ENCODE measurements around the gene BTG2. TPM values are rescaled to one million over a fixed set of nuclear protein-coding genes. Genes with fewer than 3 reads are reported as not detected.

BTG2 gene
- total RNA-seq, 1 experiment from 2014 or later, result 19.4 TPM

- TF ChIP-seq, protein P1, sequence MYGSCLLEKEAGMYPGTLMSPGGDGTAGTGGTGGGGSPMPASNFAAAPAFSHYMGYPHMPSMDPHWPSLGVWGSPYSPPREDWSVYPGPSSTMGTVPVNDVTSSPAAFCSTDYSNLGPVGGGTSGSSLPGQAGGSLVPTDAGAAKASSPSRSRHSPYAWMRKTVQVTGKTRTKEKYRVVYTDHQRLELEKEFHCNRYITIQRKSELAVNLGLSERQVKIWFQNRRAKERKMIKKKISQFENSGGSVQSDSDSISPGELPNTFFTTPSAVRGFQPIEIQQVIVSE (CRISPR knock-in tag; IDR thresholded peaks at IDR 0.05; ENCODE audit: borderline replicate concordance), result no peak
- TF ChIP-seq ELF4 (CRISPR knock-in tag; IDR thresholded peaks at IDR 0.05; ENCODE audit: low read depth) (no peak), ESRRA (CRISPR knock-in tag; IDR thresholded peaks at IDR 0.05; ENCODE audit: borderline replicate concordance) (no peak), NFYB (CRISPR knock-in tag; conservative IDR thresholded peaks at IDR 0.05; ENCODE audit: low read depth) (no peak), ZNF396 (CRISPR knock-in tag; IDR thresholded peaks at IDR 0.05; ENCODE audit: borderline replicate concordance) (no peak), FOXP1 (CRISPR knock-in tag; IDR thresholded peaks at IDR 0.05; ENCODE audit: borderline replicate concordance) (no peak), ZNF317 (CRISPR knock-in tag; IDR thresholded peaks at IDR 0.05; ENCODE audit: borderline replicate concordance, low read depth) (no peak)
Observed at GRCh38 chr1:203269654-203270020, 35.7 kb upstream of the BTG2 start (continued).

DNA sequence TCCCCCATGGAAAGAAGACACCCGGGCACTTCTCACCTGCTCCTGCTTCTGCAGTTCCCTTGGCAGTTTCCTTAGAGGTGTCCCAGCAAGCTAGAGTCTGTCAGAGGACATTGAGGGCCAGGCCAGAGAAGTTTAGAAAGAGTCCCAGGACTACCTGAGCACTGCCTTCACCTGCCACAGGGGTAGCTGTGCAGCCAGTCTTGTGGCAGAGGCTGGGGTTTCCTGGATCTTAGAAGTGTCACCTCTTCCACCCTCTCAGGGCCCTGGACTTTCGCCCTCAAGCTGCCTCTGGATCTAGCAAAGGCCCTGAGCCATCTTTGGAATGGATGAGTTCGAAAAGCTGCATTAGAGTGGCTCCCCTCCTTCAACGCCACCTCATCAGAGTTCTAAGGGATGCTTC is 34.9 kb upstream of the BTG2 start:
- ChIA-PET CTCF (interaction anchor here (0.6 to 11.3 kb wide), 20 partner anchors 9 to 356 kb away, joined by 3 to 369 read pairs (median 6); partner anchors contain the start of genes ATP2B4, BTG2 and MYOG), POLR2A (interaction anchor here (1.7 kb wide), 1 partner anchor 20 kb away, joined by 5 read pairs; no protein-coding TSS in a partner anchor)
- H3K36me3 Mint-ChIP-seq, result no peaks in the 10 kb centered on the region
- H3K9me3 Mint-ChIP-seq, result no peaks in the 10 kb centered on the region
- TF ChIP-seq, protein P2, sequence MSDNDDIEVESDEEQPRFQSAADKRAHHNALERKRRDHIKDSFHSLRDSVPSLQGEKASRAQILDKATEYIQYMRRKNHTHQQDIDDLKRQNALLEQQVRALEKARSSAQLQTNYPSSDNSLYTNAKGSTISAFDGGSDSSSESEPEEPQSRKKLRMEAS (CRISPR knock-in tag; IDR thresholded peaks at IDR 0.05), result no peak
- TF ChIP-seq NR1H2 (CRISPR knock-in tag; IDR thresholded peaks at IDR 0.05), result no peak
- TF ChIP-seq CBFB (CRISPR knock-in tag; IDR thresholded peaks at IDR 0.05; ENCODE audit: low read depth), result no peak
- no peak for TF ChIP-seq ATF2 (CRISPR knock-in tag; IDR thresholded peaks at IDR 0.05; ENCODE audit: borderline replicate concordance, low read depth)
- TF ChIP-seq ZNF532 (CRISPR knock-in tag; IDR thresholded peaks at IDR 0.05; ENCODE audit: borderline replicate concordance), result no peak
- TF ChIP-seq GABPB1 (CRISPR knock-in tag; IDR thresholded peaks at IDR 0.05), result no peak
- TF ChIP-seq, protein P3, sequence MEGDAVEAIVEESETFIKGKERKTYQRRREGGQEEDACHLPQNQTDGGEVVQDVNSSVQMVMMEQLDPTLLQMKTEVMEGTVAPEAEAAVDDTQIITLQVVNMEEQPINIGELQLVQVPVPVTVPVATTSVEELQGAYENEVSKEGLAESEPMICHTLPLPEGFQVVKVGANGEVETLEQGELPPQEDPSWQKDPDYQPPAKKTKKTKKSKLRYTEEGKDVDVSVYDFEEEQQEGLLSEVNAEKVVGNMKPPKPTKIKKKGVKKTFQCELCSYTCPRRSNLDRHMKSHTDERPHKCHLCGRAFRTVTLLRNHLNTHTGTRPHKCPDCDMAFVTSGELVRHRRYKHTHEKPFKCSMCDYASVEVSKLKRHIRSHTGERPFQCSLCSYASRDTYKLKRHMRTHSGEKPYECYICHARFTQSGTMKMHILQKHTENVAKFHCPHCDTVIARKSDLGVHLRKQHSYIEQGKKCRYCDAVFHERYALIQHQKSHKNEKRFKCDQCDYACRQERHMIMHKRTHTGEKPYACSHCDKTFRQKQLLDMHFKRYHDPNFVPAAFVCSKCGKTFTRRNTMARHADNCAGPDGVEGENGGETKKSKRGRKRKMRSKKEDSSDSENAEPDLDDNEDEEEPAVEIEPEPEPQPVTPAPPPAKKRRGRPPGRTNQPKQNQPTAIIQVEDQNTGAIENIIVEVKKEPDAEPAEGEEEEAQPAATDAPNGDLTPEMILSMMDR (IDR thresholded peaks at IDR 0.05), result no peak
- TF ChIP-seq FOXP1 (CRISPR knock-in tag; IDR thresholded peaks at IDR 0.05; ENCODE audit: borderline replicate concordance), result no peak
- no peak for TF ChIP-seq TEAD4 (CRISPR knock-in tag; IDR thresholded peaks at IDR 0.05)
- TF ChIP-seq, protein P1 (CRISPR knock-in tag; IDR thresholded peaks at IDR 0.05; ENCODE audit: borderline replicate concordance), result no peak
- no peak overlapping the region for H3K27ac Mint-ChIP-seq
- H3K4me3 Mint-ChIP-seq, result peak overlapping the region; percentile 20; the same call in 1 of the 2 replicates
- H3K4me1 Mint-ChIP-seq, result peaks cover 18% of the 10 kb centered on the region
- ATAC-seq, result no peak
- DNase-seq (ENCODE audit: low spot score), result no peak
- peaks cover 26% of the 10 kb centered on the region for H3K27me3 Mint-ChIP-seq (ENCODE audit: low read depth)

Data from WTC11 (cell line).